ENCODE measurements around the gene GALNT7.

GRCh38 chr4:173217075-173217474, 48.5 kb downstream of the GALNT7 start:
- TF ChIP-seq, protein P1, sequence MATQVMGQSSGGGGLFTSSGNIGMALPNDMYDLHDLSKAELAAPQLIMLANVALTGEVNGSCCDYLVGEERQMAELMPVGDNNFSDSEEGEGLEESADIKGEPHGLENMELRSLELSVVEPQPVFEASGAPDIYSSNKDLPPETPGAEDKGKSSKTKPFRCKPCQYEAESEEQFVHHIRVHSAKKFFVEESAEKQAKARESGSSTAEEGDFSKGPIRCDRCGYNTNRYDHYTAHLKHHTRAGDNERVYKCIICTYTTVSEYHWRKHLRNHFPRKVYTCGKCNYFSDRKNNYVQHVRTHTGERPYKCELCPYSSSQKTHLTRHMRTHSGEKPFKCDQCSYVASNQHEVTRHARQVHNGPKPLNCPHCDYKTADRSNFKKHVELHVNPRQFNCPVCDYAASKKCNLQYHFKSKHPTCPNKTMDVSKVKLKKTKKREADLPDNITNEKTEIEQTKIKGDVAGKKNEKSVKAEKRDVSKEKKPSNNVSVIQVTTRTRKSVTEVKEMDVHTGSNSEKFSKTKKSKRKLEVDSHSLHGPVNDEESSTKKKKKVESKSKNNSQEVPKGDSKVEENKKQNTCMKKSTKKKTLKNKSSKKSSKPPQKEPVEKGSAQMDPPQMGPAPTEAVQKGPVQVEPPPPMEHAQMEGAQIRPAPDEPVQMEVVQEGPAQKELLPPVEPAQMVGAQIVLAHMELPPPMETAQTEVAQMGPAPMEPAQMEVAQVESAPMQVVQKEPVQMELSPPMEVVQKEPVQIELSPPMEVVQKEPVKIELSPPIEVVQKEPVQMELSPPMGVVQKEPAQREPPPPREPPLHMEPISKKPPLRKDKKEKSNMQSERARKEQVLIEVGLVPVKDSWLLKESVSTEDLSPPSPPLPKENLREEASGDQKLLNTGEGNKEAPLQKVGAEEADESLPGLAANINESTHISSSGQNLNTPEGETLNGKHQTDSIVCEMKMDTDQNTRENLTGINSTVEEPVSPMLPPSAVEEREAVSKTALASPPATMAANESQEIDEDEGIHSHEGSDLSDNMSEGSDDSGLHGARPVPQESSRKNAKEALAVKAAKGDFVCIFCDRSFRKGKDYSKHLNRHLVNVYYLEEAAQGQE (IDR thresholded peaks at IDR 0.05; ENCODE audit: insufficient read depth in 1 of 2, low read depth in 2 of 2, low read length in 2 of 2) = no peak
- TF ChIP-seq POLR2AphosphoS5 (IDR thresholded peaks at IDR 0.05; ENCODE audit: low read depth, low read length) (no peak), SIN3A (IDR thresholded peaks at IDR 0.05; ENCODE audit: borderline replicate concordance, insufficient read depth, low read length) (no peak), TAF1 (IDR thresholded peaks at IDR 0.05; ENCODE audit: borderline replicate concordance, insufficient read depth, low read length) (no peak)

Data from PFSK-1 (cell line).